ENCODE data around the gene PALLD.

PALLD gene

DNA sequence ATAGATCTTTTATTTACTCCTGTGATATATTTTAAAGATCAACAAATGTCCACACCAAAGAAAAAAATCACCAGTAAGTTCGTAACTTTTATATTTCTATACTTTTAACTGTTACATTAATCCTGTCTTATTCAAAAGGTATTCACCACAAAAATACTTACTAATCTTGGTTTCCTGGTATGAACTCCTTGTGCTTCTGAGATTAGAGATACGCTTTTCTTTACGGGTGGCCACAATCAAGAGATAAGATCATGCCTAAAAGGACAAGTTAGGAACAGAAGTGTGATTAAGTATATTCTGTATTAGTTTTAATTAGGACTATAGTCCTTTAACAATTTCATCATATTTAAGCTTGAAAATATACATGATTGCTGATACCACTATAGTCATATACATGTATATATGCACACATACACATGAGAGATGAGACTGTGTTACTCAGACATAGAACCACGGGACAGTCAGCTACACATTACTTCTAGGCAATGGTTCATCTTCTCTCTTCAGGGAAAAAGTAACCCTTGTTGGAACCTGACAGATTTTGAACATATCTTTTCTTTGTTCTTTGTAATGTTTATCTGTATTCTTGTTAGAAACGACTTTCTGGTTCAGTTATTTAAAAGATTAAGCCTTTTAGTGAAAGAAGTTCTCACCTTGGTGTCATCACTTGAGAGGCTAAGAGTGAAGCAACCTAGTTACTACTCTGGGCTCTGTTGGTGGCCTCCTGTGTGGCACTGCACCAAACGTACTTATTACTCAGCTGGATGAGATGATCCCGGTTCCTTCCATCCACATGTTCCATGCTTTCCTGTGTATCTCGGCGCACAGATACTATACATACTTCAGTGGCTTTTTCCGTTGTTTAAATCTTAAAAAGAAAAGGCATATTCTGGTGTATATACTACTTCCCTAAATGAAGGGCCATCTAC, 367.1 kb downstream of the PALLD start:
- Histone ChIP-seq H3K27ac (no peak overlapping the region), H3K9ac (ENCODE audit: insufficient read length) (no peak overlapping the region), H3K36me3 (ENCODE audit: insufficient read depth, low read length) (peaks cover 6% of the 10 kb centered on the region; the same call in 1 of the 2 replicates), H3K9me3 (ENCODE audit: low read depth, low read length) (no peaks in the 10 kb centered on the region), H3K4me3 (no peak overlapping the region)
- TF ChIP-seq POLR2AphosphoS5 (IDR thresholded peaks at IDR 0.05; ENCODE audit: borderline replicate concordance, low read depth, low read length) = no peak
- no peak for TF ChIP-seq FOXP2 (optimal IDR thresholded peaks at IDR 0.05; ENCODE audit: control extremely low read depth, extremely low read length, insufficient read depth)
- TF ChIP-seq EZH2 (IDR thresholded peaks at IDR 0.05) = no peak
- DNase-seq (ENCODE audit: low read depth, low spot score) = no peak

DNA sequence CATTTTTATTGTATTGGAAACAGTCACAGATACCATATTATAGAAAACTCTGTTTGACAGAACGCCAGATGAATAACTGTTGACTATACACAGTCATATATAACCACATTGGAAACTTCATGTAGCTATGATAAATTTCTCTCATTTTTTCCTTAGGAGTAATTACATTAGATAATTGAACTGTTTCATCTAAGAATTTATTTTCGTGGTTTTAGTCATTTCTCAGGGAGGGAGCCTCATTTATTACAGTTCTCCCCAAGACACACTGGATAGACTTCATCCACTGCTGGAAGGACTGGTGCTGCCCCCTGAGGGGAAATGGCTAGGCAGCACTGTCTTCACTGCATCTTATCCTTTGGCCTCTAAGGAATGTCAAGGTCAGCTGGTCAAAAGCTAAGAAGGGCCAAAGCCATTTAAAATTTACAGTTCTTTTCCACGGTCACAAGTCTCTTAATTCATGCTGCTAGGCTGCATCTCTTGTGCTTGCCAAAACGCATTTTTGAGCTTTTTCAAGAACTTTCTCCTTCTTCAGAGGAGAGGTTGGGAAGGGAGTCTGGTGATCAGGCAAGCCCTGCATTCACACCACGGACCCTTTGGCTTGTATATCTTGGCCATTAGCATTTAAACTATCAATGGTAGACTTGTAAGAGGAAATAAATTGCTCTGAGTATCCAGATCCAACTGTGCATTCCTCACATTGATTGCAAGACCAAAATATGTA, 368.1 kb downstream of the PALLD start:
- TF ChIP-seq EZH2 (IDR thresholded peaks at IDR 0.05) = no peak
- TF ChIP-seq POLR2AphosphoS5 (IDR thresholded peaks at IDR 0.05; ENCODE audit: borderline replicate concordance, low read depth, low read length) = no peak
- no peak for TF ChIP-seq FOXP2 (optimal IDR thresholded peaks at IDR 0.05; ENCODE audit: control extremely low read depth, extremely low read length, insufficient read depth)
- DNase-seq (ENCODE audit: low read depth, low spot score) = no peak
- no peak overlapping the region for H3K27ac ChIP-seq
- H3K4me3 ChIP-seq = no peak overlapping the region
- H3K36me3 ChIP-seq (ENCODE audit: insufficient read depth, low read length) = peaks cover 6% of the 10 kb centered on the region; the same call in 1 of the 2 replicates
- no peaks in the 10 kb centered on the region for H3K9me3 ChIP-seq (ENCODE audit: low read depth, low read length)
- H3K9ac ChIP-seq (ENCODE audit: insufficient read length) = no peak overlapping the region

DNA sequence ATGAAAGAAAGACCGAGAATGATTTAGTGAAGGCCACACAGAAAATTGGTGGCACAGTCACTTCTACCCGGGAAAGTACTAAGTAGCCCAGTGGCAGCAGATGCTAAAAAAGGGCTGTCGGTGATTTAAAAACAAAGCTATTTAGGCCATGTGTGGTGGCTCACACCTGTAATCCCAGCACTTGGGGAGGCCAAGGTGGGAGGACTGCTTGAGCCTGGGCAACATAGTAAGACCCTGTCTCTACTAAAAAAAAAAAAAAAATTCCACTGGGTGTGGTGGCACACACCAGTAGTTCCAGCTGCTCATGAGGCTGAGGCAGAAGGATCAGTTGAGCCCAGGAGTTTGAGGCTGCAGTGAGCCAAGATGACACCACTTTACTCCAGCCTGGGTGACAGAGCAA, 369.0 kb downstream of the PALLD start:
- Histone ChIP-seq H3K9me3 (ENCODE audit: low read depth, low read length) (no peaks in the 10 kb centered on the region), H3K27ac (no peak overlapping the region), H3K4me3 (no peak overlapping the region), H3K9ac (ENCODE audit: insufficient read length) (no peak overlapping the region), H3K36me3 (ENCODE audit: insufficient read depth, low read length) (peaks cover 6% of the 10 kb centered on the region; the same call in 1 of the 2 replicates)
- no peak for TF ChIP-seq POLR2AphosphoS5 (IDR thresholded peaks at IDR 0.05; ENCODE audit: borderline replicate concordance, low read depth, low read length)
- no peak for TF ChIP-seq FOXP2 (optimal IDR thresholded peaks at IDR 0.05; ENCODE audit: control extremely low read depth, extremely low read length, insufficient read depth)
- TF ChIP-seq EZH2 (IDR thresholded peaks at IDR 0.05) = no peak
- DNase-seq (ENCODE audit: low read depth, low spot score) = no peak

DNA sequence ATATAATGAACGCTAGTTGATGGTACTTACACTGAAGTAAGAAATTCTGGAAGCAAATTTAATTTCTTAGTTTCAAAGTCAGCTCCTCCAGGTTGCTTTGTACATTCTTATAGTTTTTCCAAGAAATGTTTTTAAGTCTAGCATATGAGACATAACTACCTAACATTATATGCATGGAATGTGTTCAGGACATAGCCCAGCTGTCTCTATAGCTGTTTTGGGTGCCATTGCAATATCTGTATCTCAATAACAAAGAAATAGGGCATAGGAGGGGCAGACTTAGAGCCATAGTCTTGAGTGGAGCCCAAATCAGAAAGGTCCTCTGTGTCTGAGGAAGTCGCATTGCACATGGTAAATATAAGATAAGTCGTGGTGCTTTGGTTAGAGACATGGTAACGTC, 369.8 kb downstream of the PALLD start:
- peaks cover 6% of the 10 kb centered on the region; the same call in 1 of the 2 replicates for H3K36me3 ChIP-seq (ENCODE audit: insufficient read depth, low read length)
- H3K27ac ChIP-seq = no peak overlapping the region
- no peak overlapping the region for H3K4me3 ChIP-seq
- DNase-seq (ENCODE audit: low read depth, low spot score) = no peak
- H3K9ac ChIP-seq (ENCODE audit: insufficient read length) = no peak overlapping the region
- no peak for TF ChIP-seq POLR2AphosphoS5 (IDR thresholded peaks at IDR 0.05; ENCODE audit: borderline replicate concordance, low read depth, low read length)
- no peak for TF ChIP-seq FOXP2 (optimal IDR thresholded peaks at IDR 0.05; ENCODE audit: control extremely low read depth, extremely low read length, insufficient read depth)
- TF ChIP-seq EZH2 (IDR thresholded peaks at IDR 0.05) = no peak
- no peaks in the 10 kb centered on the region for H3K9me3 ChIP-seq (ENCODE audit: low read depth, low read length)

DNA sequence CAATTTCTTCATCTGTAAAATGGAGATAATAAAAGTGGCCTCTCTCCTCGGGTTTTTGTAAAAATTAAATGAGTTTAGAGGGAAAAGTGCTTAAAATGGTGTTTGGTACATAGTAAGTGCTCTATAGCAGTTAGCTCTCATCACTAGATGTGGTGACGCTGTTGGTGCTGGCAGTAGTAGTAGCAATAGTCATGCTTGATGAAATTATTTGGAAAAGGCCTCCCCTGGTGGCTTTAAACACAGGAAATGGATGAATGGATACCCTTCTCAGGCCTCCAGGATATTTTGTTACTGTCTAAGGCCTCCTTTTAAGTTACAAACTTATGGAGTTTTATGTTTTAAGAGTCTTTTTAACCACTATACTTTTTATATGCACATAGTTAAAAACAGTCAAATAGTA, 370.3 kb downstream of the PALLD start:
- H3K9ac ChIP-seq (ENCODE audit: insufficient read length) = no peak overlapping the region
- no peak for TF ChIP-seq EZH2 (IDR thresholded peaks at IDR 0.05)
- peak overlapping the region; percentile 43; the same call in 1 of the 2 replicates for H3K27ac ChIP-seq
- peaks cover 6% of the 10 kb centered on the region; the same call in 1 of the 2 replicates for H3K36me3 ChIP-seq (ENCODE audit: insufficient read depth, low read length)
- H3K4me3 ChIP-seq = no peak overlapping the region
- no peaks in the 10 kb centered on the region for H3K9me3 ChIP-seq (ENCODE audit: low read depth, low read length)
- DNase-seq (ENCODE audit: low read depth, low spot score) = no peak

DNA sequence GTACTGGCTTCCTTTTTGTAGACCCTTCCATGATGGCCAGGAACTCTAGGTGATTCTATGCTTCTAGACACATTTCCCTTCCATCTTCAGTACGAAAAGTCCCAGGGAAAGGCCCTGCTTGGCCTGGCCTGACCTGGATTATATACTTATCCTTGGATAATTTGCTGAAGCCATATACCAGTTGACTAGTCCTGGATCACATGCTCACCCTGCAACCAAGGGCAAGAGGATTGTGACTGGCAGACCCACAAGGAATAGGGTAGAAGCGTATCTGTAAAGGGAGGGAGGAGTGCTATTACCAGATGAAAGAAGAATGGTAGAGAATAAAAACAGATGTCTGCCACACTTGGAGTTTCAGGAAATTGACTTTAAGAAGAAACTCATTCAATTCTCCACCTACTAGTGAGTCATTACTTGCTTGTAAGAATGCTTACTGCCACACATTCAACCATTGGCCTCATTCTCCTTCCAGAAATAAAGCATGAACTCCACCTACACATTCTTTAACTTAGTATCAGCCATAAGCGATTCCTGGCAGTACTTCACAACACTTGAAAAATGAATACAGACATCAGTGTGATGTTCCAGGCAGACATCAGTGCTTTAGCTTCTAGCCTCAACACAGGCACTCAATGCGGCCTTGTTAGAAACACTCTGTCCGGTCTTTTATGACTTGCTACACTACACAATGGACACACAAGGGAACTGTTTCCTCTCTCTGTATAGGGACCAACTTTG, 371.4 kb downstream of the PALLD start:
- H3K4me3 ChIP-seq = no peak overlapping the region
- no peak overlapping the region for H3K9ac ChIP-seq (ENCODE audit: insufficient read length)
- peaks cover 2% of the 10 kb centered on the region; the same call in 1 of the 2 replicates for H3K36me3 ChIP-seq (ENCODE audit: insufficient read depth, low read length)
- DNase-seq (ENCODE audit: low read depth, low spot score) = no peak
- TF ChIP-seq POLR2AphosphoS5 (IDR thresholded peaks at IDR 0.05; ENCODE audit: borderline replicate concordance, low read depth, low read length) (no peak), FOXP2 (optimal IDR thresholded peaks at IDR 0.05; ENCODE audit: control extremely low read depth, extremely low read length, insufficient read depth) (no peak)
- no peaks in the 10 kb centered on the region for H3K9me3 ChIP-seq (ENCODE audit: low read depth, low read length)
- peak overlapping the region; percentile 47; the same call in 1 of the 2 replicates for H3K27ac ChIP-seq

DNA sequence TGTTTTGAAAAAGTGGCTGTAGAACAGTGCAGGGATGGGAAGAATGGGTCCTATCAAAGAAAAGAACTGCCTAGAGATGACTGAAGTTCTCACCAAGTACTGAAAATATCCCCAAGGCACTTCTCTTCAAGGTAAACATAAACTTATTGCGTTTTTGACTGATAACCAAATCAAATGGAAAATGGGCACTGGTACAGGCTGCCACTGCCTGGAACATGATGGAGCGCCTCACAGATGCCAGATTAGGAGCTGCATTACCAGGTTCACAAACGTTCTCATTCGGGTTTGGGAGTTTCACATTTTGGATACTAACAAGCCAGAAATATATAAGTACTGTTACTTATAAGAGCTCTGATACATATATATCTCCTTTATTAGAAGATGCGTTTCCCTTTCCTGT, 371.9 kb downstream of the PALLD start:
- H3K4me3 ChIP-seq = no peak overlapping the region
- H3K27ac ChIP-seq = no peak overlapping the region
- H3K9ac ChIP-seq (ENCODE audit: insufficient read length) = no peak overlapping the region
- DNase-seq (ENCODE audit: low read depth, low spot score) = no peak
- TF ChIP-seq EZH2 (IDR thresholded peaks at IDR 0.05) (no peak), FOXP2 (optimal IDR thresholded peaks at IDR 0.05; ENCODE audit: control extremely low read depth, extremely low read length, insufficient read depth) (no peak), POLR2AphosphoS5 (IDR thresholded peaks at IDR 0.05; ENCODE audit: borderline replicate concordance, low read depth, low read length) (no peak)
- no peaks in the 10 kb centered on the region for H3K36me3 ChIP-seq (ENCODE audit: insufficient read depth, low read length)
- H3K9me3 ChIP-seq (ENCODE audit: low read depth, low read length) = no peaks in the 10 kb centered on the region

DNA sequence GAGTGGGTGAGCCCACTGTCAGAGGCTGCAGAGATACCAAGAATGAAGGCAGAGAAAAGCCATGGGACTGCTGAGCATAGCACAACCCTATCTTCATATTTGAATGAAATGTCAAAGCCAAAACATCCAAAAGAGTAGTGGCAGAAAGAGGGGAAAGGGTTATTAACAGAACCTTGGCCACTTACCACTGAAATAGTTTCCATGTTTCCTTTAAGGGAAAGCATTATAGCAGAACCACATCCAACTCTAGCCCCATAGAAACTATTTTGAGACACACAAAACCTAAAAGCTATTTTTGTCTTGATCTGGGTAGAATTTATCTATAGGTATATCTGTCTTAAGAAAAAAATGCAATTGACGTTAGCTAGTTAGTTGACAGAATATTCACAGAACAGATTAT, 373.2 kb downstream of the PALLD start:
- Histone ChIP-seq H3K36me3 (ENCODE audit: insufficient read depth, low read length) (no peaks in the 10 kb centered on the region), H3K27ac (no peak overlapping the region), H3K9ac (ENCODE audit: insufficient read length) (no peak overlapping the region), H3K4me3 (no peak overlapping the region), H3K9me3 (ENCODE audit: low read depth, low read length) (no peaks in the 10 kb centered on the region)
- DNase-seq (ENCODE audit: low read depth, low spot score) = no peak
- TF ChIP-seq POLR2AphosphoS5 (IDR thresholded peaks at IDR 0.05; ENCODE audit: borderline replicate concordance, low read depth, low read length) = no peak
- no peak for TF ChIP-seq FOXP2 (optimal IDR thresholded peaks at IDR 0.05; ENCODE audit: control extremely low read depth, extremely low read length, insufficient read depth)
- no peak for TF ChIP-seq EZH2 (IDR thresholded peaks at IDR 0.05)

All from SK-N-MC (cell line).